RCC 7860 (cell line): ENCODE results near the gene PRR16.

Experiments used
- DNase-seq: peaks from one replicate; pipeline ENCODE4 v3.0.0-alpha.2; 2015; ENCODE audit warnings: low spot score
- FAIRE-seq: peaks from 2 replicates; lab custom pipeline; 2012; peaks lifted over from hg19 to GRCh38; lab: Jason Lieb, UNC

The PRR16 gene

DNA sequence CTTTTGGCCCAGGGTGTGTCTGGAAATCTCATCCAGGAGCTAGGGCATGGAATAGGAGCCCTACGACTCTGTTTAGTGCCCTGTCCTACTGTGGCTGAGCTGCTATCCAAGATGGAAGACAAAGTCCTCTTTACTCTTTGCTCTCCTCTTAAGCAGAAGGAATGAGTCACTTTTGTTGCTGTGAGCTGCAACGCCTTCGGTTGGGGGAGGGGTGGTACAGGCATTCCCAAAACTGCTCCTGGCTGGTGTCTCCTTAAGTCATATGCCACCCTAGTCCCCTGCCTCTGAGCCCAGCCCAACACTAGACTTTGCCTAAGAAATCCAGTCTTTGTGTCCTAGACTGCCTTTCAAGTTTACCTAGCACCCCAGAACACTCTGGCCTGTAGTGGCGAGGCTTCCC lies 99.9 kb downstream of the PRR16 start:
- FAIRE-seq: no peak

GRCh38 chr5:120567066-120567465 lies 103.0 kb downstream of the PRR16 start:
- FAIRE-seq: no peak
- DNase-seq: no peak

More for the DNA sequence above, 99.9 kb downstream of the PRR16 start:
- DNase-seq: no peak

GRCh38 chr5:120567921-120568320 lies 103.8 kb downstream of the PRR16 start:
- no peak for DNase-seq

DNA sequence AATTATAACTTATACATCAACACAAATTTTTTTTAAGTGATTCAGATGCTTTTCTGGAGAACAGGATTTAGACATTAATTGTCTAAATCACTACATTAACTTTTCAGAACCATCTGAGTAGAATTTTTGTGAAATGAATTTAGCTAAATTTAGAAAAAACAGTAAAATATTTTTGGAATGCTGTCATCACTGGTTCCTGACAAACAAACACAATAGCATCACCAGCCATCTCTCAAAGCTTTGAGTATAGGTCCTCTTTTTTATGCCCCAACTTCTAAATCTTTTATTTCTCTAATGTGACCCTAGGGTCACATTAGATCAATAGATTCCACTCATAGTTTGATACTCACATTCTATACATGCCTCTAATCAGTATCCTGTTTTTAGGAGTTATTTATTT lies 104.6 kb downstream of the PRR16 start:
- DNase-seq (no peak), FAIRE-seq (no peak)

More at GRCh38 chr5:120567921-120568320, 103.8 kb downstream of the PRR16 start:
- FAIRE-seq: no peak

DNA sequence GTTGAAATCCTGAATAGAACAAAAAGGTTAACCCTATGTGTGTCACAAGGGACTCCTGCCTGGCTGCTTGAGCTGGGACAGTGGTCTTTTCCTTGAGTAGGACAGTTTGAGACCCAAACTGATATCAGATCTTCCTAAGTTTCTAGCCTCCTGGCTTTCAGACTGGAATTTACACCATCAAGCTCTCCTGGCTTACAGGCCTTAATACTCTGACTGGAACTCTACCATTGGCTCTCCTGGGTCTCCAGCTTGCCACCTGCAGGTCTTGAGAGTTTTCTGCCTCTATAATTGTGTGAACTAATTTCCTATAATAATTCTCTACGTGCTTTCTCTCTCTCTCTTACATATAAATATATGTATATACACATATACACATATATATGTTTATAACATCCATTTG lies 112.5 kb downstream of the PRR16 start:
- no peak for DNase-seq
- no peak for FAIRE-seq

DNA sequence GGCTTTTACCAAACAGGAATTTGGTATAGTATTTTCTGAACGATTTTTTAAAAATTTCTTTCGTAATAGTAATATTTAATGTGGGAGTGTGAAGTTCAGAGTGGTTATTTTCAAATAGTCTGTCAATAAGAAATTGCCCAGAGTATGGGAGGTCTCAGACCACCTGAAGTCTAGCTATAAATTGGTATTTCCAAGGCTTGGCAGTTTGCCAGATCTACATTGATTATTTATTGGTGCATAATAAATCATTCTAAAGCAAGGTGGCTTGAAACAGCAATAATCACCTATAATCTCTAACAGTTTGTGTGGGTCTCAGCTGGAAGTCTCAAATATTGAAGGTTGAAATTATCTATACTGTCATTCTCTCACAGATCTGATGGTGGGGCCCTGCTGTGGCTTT lies 118.5 kb downstream of the PRR16 start:
- no peak for DNase-seq
- no peak for FAIRE-seq

DNA sequence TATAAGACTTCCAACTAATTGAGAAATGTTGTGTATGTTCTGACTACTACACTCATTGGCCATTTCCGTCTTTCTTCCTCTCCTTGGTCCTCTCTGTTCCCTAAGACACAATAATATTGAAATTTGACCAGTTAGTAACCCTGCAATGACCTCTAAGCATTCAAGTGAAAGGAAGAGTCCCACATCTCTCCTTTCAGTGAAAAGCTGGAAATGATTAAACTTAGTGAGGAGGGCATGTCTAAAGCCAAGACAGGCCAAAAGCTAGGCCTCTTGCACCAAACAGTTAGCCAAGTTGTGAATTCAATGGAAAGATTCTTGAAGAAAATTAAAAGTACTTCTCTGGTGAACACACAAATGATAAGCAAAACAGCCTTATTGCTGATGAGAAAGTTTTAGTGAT lies 122.5 kb downstream of the PRR16 start:
- FAIRE-seq: no peak

DNA sequence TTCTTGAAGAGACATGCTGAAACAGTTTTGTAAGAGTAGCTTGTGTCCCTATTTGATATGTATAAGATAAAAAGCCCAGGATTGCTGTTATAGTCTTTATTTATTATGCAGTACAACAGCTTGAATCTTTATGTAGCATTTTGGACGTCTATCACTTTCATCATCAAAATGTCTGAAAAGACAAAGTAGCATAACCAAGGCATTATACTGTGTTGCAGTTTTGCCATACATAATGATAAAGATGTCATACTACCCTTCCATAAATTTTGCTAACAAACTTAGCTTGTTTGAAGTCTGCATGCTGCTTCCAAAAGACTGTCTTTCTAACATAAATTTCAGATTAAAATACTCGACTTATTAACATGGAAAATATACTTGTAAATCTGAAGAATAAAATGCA lies 127.8 kb downstream of the PRR16 start:
- DNase-seq (no peak), FAIRE-seq (no peak)

More for the DNA sequence above, 122.5 kb downstream of the PRR16 start:
- DNase-seq: no peak

- peak; percentile 74 for FAIRE-seq
- peak; percentile 63 for DNase-seq
These were observed 135.5 kb downstream of the PRR16 start for GRCh38 chr5:120599576-120599975.

- no peak for DNase-seq
These were observed 136.5 kb downstream of the PRR16 start for GRCh38 chr5:120600639-120601038.

DNA sequence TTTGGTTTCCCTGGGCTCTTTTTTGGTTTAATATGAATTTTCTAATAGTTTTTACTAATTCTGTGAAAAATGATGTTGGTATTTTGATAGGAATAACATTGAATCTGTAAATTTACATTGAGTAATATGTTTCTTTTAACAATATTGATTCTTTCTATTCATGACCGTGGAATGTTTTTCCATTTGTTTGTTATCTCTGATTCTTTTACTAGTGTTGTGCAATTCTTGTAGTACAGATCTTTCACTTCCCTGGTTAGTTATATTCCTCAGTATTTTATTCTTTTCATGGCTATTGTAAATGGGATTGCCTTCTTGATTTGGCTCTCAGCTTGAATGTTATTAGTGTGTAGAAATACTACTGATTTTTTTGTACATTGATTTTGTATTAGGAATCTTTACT lies 137.9 kb downstream of the PRR16 start:
- FAIRE-seq: no peak
- DNase-seq: no peak

More at GRCh38 chr5:120600639-120601038, 136.5 kb downstream of the PRR16 start:
- FAIRE-seq: no peak

- DNase-seq: peak; percentile 94
- peak; percentile 98 for FAIRE-seq
These were observed 140.8 kb downstream of the PRR16 start for GRCh38 chr5:120604884-120605283.

GRCh38 chr5:120605325-120606079 lies 141.4 kb downstream of the PRR16 start:
- FAIRE-seq (no peak), DNase-seq (peak; percentile 60)

DNA sequence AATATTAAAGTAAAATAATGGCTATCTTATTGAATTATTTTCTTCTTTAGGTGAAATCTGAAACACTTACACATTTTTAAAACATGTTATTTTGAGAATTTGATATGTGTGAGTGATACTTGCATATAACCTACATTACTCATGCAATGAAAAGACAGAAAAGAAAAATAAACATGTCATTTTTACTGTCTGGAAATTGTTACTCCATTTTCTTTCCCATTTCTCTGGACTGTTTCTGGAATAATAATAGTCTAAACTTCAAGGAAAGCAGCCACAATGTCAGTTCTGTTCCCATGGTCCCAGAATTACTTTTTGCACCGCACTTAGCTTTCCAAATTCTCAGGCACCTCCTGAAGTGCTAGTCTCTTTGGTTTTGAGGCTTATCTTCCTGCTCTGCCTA lies 145.5 kb downstream of the PRR16 start:
- DNase-seq (no peak), FAIRE-seq (no peak)

- FAIRE-seq (peak; percentile 55), DNase-seq (no peak)
These were observed 146.0 kb downstream of the PRR16 start for GRCh38 chr5:120610145-120610544.

GRCh38 chr5:120613729-120614128 lies 149.6 kb downstream of the PRR16 start:
- FAIRE-seq: peak; percentile 73

DNA sequence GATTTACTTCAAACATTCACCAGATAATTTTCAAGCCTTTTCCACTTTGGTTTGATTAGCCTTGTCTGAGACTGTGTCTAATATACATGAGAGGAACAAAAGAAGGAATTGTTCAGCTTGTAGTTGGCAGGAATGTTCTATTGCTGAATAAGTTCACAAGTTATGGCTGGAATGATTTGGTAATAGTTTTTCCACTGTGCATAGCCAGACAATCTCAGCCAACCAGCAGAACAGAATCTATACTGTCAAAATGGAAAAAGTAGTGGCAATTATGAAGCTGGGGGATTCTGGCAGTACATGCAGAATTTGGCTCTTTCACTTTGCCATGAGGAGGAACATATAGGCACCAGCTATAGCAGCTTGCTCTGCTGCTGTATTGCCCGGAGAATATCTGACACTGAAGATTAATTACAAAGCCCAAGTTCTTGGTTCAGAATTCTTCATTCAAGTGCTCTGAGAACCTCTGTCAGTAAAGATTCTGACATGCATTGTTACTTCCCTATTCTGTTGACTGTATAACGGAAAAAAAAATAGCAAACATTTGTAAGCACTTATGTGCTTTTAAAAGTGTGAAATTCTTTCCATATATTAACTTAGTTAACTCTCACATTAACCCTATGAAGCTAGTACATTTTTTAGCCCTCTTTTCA lies 150.6 kb downstream of the PRR16 start:
- DNase-seq: peak; percentile 26

More at GRCh38 chr5:120613729-120614128, 149.6 kb downstream of the PRR16 start:
- no peak for DNase-seq

DNA sequence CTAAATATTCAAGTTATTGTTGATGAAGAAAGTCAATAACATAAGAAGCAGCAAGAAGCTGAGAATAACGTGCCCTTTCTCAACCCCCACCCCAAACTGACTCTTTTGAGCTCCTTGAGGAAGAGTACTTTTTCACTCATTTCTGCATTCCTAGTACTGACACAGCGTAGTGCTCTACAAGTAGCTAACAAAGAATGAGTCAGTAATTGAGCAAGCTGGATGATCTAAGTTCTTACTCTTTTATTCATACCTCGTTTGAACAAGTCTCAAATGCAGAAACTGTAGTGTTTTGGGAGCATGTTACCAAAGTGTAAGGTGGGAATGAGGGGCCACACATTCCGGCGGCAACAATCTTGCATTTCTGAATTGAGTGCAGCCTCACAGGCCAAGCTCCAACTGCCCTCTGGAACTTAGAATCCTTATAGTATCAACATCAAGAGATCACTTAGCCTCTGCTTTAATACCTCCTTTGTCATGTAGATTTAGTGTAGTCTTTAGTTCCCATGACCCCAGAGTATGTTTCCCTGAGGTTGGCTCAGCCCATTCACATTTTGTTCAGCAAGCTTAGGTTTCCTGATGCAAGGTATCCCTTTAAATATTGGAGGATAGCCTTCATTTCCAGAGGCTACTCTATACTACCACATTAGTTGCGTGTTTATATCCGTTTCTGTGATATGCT lies 152.0 kb downstream of the PRR16 start:
- peak; percentile 83 for FAIRE-seq
- peak; percentile 80 for DNase-seq

More for the DNA sequence above, 150.6 kb downstream of the PRR16 start:
- peak; percentile 33 for FAIRE-seq

DNA sequence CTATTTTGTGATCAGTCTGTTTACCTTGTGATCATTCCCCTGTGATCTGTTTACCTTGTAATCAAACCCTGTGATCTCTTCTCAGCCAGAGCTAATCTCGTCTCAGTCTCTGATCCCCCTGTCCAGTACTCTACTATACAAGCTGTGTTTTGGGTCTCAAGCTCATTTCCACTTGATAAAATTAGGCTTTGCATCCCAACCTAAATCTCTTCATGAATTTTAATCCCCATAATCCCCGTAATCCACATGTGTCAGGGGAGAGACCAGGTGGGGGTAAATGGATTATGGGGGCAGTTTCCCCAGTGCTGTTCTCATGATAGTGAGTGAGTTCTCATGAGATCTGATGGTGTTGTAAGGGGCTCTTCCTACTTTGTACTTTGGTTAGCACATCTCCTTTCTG lies 157.2 kb downstream of the PRR16 start:
- DNase-seq (no peak), FAIRE-seq (no peak)

DNA sequence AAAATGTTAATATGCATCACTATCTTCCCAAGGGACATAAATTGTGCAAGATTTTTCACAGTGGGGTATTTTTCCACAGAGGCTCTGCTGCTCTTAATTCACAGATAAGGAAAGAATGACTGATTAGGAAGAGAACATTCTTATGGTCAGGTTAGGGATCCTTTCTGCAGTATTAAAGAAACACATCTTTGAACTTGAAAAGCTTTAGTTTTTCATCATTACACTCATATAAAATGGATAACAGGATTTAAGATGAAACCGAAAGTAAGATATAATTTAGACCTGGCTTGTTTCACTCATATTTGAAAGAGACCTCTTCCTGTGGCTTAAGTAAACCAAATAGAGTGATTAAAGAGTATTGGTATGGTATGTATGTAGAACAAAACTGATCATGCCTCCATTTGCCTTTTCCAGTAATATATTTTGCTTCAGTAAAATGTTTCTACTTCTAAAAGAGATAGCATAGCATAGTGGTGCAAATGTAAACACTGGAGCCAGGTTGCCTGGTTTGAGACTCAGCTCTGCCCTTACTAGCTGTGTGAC lies 160.0 kb downstream of the PRR16 start:
- DNase-seq (peak; percentile 62), FAIRE-seq (no peak)

GRCh38 chr5:120628156-120628555 lies 164.1 kb downstream of the PRR16 start:
- FAIRE-seq (no peak), DNase-seq (no peak)
